ENCODE data around the gene BACH1.

DNA sequence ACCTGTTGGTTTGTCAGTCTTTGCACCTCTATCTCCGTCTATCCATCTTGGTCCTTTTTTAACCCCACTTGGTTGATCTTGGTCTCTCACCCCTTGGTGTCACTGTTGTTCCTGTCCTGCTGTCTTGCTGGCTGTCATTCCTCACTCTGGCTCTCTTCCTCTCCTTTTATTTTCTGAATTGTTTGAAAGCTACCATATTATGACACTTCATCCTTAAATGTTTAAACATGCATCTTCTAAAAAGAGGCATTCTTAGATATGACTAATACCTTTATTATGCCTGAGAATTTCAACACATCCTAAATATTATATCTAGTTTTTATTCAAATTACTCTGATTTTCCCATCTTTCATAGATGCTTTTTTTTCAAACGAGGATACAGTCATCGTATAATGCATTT lies 37.0 kb downstream of the BACH1 start:
- TF ChIP-seq CTCF (IDR thresholded peaks at IDR 0.05) (no peak), POLR2AphosphoS5 (IDR thresholded peaks at IDR 0.05) (no peak)

Measured in breast epithelium (tissue), 3 donors.